Endothelial cell of umbilical vein (primary cell): ENCODE measurements around the gene CHST15. TPM values are rescaled to one million over a fixed set of nuclear protein-coding genes. Genes with fewer than 3 reads are reported as not detected.

Experiments used
- BruUV-seq: library from RNA; stranded (reverse); fragments of 400-500 nt; replicated peaks from 2 replicates; lab custom pipeline; 2021; lab: Mats Ljungman, UMichigan
- CTCF ChIA-PET: fragments of 300-600, 350-600 bp; sonication (Branson Sonifier 250); formaldehyde crosslinking; loops from one replicate; lab custom pipeline; 2021; ENCODE audit warnings: antibody characterized with exemption, inconsistent platforms; lab: Charles Lee
- POLR2A ChIA-PET: fragments of 300-600, 350-600 bp; sonication (Branson Sonifier 250); formaldehyde crosslinking; loops from one replicate; lab custom pipeline; 2021; ENCODE audit warnings: antibody characterized with exemption, inconsistent platforms; lab: Charles Lee
- DNase-seq: peaks from one replicate; pipeline ENCODE4 v3.0.0-alpha.2; 2011; ENCODE audit warnings: low read depth, low spot score
- FAIRE-seq: peaks from 2 replicates; lab custom pipeline; 2011; peaks lifted over from hg19 to GRCh38; lab: Jason Lieb, UNC
- H2AFZ ChIP-seq: 2 replicates; pipeline ENCODE4 v1.6.0; 2012; ENCODE audit warnings: low read depth, low read length, control low read depth, inconsistent platforms
- H3K27ac ChIP-seq: 2 replicates; pipeline ENCODE4 v1.5.1; 2011; ENCODE audit warnings: low read depth, mild to moderate bottlenecking, control low read depth, low read length, moderate library complexity; ENCODE audit not compliant: insufficient read depth
- H3K27me3 ChIP-seq, 2 experiments: 2 replicates each; pipeline versions ENCODE4 v1.6.0 to v1.6.1; 2011; ENCODE audit warnings: low read length in 2 of 2, mixed read lengths in 1 of 2; ENCODE audit not compliant: control insufficient read depth in 2 of 2, insufficient read depth in 2 of 2
- H3K36me3 ChIP-seq, 2 experiments: 2 replicates in 1 of 2; 3 replicates in 1 of 2; pipeline ENCODE4 v1.5.1; 2011; ENCODE audit warnings: low read length in 2 of 2, mild to moderate bottlenecking in 1 of 2, moderate library complexity in 1 of 2; ENCODE audit not compliant: control insufficient read depth in 2 of 2, insufficient read depth in 2 of 2; ENCODE audit errors: extremely low read depth in 1 of 2
- H3K4me1 ChIP-seq: 3 replicates; pipeline ENCODE4 v1.5.1; 2011; ENCODE audit warnings: mild to moderate bottlenecking, low read length; ENCODE audit not compliant: control insufficient read depth, insufficient read depth; ENCODE audit errors: extremely low read depth
- H3K4me2 ChIP-seq: 2 replicates; pipeline ENCODE4 v1.6.1; 2011; ENCODE audit warnings: low read length, control low read depth, mixed read lengths; ENCODE audit not compliant: insufficient read depth
- H3K4me3 ChIP-seq, 3 experiments: fragments of 200-600 bp in 1 of 3; sonication (generic), shearing (Covaris generic) in 1 of 3; replicated peaks in 1 of 3; 2 replicates each; pipeline ENCODE4 v1.5.1; 2011 to 2016; ENCODE audit warnings: control low read depth in 3 of 3, low read length in 3 of 3, mild to moderate bottlenecking in 2 of 3, inconsistent platforms in 1 of 3, low read depth in 1 of 3, moderate library complexity in 1 of 3; ENCODE audit not compliant: insufficient read depth in 1 of 3
- H3K79me2 ChIP-seq: 2 replicates; pipeline ENCODE4 v1.6.0; 2012; ENCODE audit warnings: low read length, inconsistent platforms; ENCODE audit not compliant: control insufficient read depth, insufficient read depth
- H3K9ac ChIP-seq: replicated peaks from 2 replicates; pipeline ENCODE3; 2011; ENCODE audit warnings: low read length, control low read depth; ENCODE audit not compliant: insufficient read depth; ENCODE audit errors: extremely low read depth
- H3K9me1 ChIP-seq: replicated peaks from 3 replicates; pipeline ENCODE4 v1.6.0; 2011; ENCODE audit warnings: mild to moderate bottlenecking, low read length; ENCODE audit not compliant: control insufficient read depth, insufficient read depth; ENCODE audit errors: extremely low read depth
- H3K9me3 ChIP-seq: replicated peaks from 2 replicates; pipeline ENCODE4 v1.5.1; 2012; ENCODE audit warnings: low read length, inconsistent platforms; ENCODE audit not compliant: control insufficient read depth, insufficient read depth
- H4K20me1 ChIP-seq: replicated peaks from 2 replicates; pipeline ENCODE3; 2011; ENCODE audit warnings: mild to moderate bottlenecking, low read length; ENCODE audit not compliant: control insufficient read depth, insufficient read depth; ENCODE audit errors: extremely low read depth
- CTCF ChIP-seq, 2 donors: IDR thresholded peaks; 1 replicate in 1 of 2; 2 replicates in 1 of 2; pipeline ENCODE4 v1.5.1; 2011; ENCODE audit warnings: low read length in 2 of 2, mild to moderate bottlenecking in 2 of 2, moderate library complexity in 2 of 2, control low read depth in 1 of 2, inconsistent platforms in 1 of 2, low read depth in 1 of 2; ENCODE audit not compliant: insufficient read depth in 1 of 2; ENCODE audit errors: extremely low read depth in 1 of 2
- FOS ChIP-seq: IDR thresholded peaks from 2 replicates; pipeline ENCODE4 v1.6.1; 2011; ENCODE audit warnings: mild to moderate bottlenecking, low read length, moderate library complexity, borderline replicate concordance; ENCODE audit not compliant: insufficient read depth
- GATA2 ChIP-seq: IDR thresholded peaks from 2 replicates; pipeline ENCODE4 v1.7.0; 2011; ENCODE audit warnings: low read depth, mild to moderate bottlenecking, moderate library complexity, mixed read lengths, low read length; ENCODE audit not compliant: insufficient read length, insufficient read depth
- JUN ChIP-seq: IDR thresholded peaks from 2 replicates; pipeline ENCODE4 v1.6.1; 2011; ENCODE audit warnings: borderline replicate concordance, low read depth; ENCODE audit not compliant: insufficient read length, insufficient read depth
- MYC ChIP-seq: IDR thresholded peaks from one replicate; pipeline ENCODE4 v1.6.1; 2011; ENCODE audit warnings: mild to moderate bottlenecking, low read depth, low read length
- POLR2AphosphoS5 ChIP-seq: IDR thresholded peaks from 2 replicates; pipeline ENCODE4 v1.6.1; 2012; ENCODE audit warnings: low read depth, mild to moderate bottlenecking, control low read depth, low read length, moderate library complexity; ENCODE audit not compliant: insufficient read depth
- dilution Hi-C: fragments of 300-500 bp; cut with MboI; formaldehyde crosslinking; loops from one replicate; pipeline ENCODE4 v1.15.0; 2019; ENCODE audit warnings: low sequenced_read_pairs; ENCODE audit not compliant: extremely low pct_ligation_motif_present
- intact Hi-C: fragments of 100-400 bp; cut with micrococcal nuclease; formaldehyde crosslinking; loops from one replicate; pipeline ENCODE4 v1.10.0; 2022
- polyA plus RNA-seq, 4 experiments: library from polyadenylated mRNA; depleted of rRNA in 3 of 4; stranded (reverse) in 3 of 4; unstranded in 1 of 4; fragments of >200 nt; gene quantifications; 2 replicates each; pipeline versions ENCODE4 v1.2.1 to v1.2.3, GENCODE V29; 2011 to 2012; ENCODE audit warnings: missing spikeins in 1 of 4
- total RNA-seq: library from RNA; stranded (reverse); gene quantifications from 2 replicates; pipeline ENCODE4 v1.2.3, GENCODE V29; 2021
- TF ChIP-seq, protein P1 (sequence below): IDR thresholded peaks from 2 replicates; pipeline ENCODE4 v1.6.1; 2011; ENCODE audit not compliant: insufficient read depth, insufficient read length

The CHST15 gene
- total and polyA plus RNA-seq, 2 donors (not counting 3 experiments of a cell fraction or from before 2014, with no cell fraction given), result 23.1 to 29.2 TPM

DNA sequence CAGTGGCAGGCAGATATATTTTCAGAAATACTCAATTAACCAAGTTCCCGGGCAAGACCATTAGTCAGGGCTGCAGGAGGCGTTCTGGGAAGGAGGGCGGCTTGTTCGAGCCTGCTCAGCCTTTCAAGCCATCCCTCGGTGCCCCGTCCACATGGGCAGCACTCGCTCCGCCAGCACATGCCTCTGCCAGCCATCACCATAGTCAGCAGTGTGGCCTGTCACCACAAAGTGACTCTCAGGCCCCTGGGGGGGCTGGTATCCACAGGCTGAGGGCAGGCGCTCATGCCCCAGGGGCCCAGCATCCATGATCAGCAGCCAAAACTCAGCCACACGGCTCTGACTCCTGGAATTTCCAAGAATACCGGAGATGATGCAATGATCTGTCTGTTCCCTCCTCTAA lies 81.9 kb downstream of the CHST15 start:
- Histone ChIP-seq H3K9me3 (no peaks in the 10 kb centered on the region), H3K79me2 (no peaks in the 10 kb centered on the region), H3K4me1 (no peaks in the 10 kb centered on the region), H3K27ac (no peak overlapping the region), H4K20me1 (no peaks in the 10 kb centered on the region), H3K9ac (no peak overlapping the region), H3K27me3 (no peaks in the 10 kb centered on the region), H3K36me3 (peaks cover 0 to 10% of the 10 kb centered on the region in 2 experiments), H3K9me1 (no peaks in the 10 kb centered on the region), H2AFZ (no peak overlapping the region), H3K4me2 (no peak overlapping the region), H3K4me3 (no peak overlapping the region)
- TF ChIP-seq JUN (no peak), POLR2AphosphoS5 (no peak), CTCF (IDR thresholded peaks at IDR 0.05; ENCODE audit: extremely low read depth in 1 of 2, insufficient read depth in 1 of 2, low read depth in 1 of 2, low read length in 2 of 2) (no peak), GATA2 (no peak), FOS (no peak), MYC (no peak)
- TF ChIP-seq, protein P1, sequence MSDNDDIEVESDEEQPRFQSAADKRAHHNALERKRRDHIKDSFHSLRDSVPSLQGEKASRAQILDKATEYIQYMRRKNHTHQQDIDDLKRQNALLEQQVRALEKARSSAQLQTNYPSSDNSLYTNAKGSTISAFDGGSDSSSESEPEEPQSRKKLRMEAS, result no peak
- intact Hi-C loops (no loop called here), dilution Hi-C loops (no loop called here)
- no TSS peak for BruUV-seq
- POLR2A ChIA-PET, result no interaction called here
- FAIRE-seq (no peak), DNase-seq (no peak)
- CTCF ChIA-PET, result interaction anchor here (0.8 to 1.1 kb wide), 2 partner anchors 8 to 378 kb away, joined by 3 read pairs; no protein-coding TSS in a partner anchor
